H1 (cell line): ENCODE results near the gene MACF1. TPM values are rescaled to one million over a fixed set of nuclear protein-coding genes. Genes with fewer than 3 reads are reported as not detected.

Experiments
- ASH2L ChIP-seq: fragments of 200-600, 300-600 bp; sonication (generic); IDR thresholded peaks from one replicate; pipeline ENCODE4 v1.7.1; 2017; ENCODE audit warnings: low read length
- ATF2 ChIP-seq: IDR thresholded peaks from 2 replicates; pipeline ENCODE4 v1.6.1; 2012; ENCODE audit warnings: low read length, inconsistent platforms
- BACH1 ChIP-seq: IDR thresholded peaks from 2 replicates; pipeline ENCODE4 v1.6.1; 2012; ENCODE audit warnings: low read length, improper control_type of control experiment
- CHD7 ChIP-seq: fragments of 300-600 bp; sonication (generic); IDR thresholded peaks from 2 replicates; pipeline ENCODE4 v1.7.1; 2012; ENCODE audit warnings: low read length, moderate library complexity, mild to moderate bottlenecking, inconsistent platforms; ENCODE audit not compliant: insufficient replicate concordance
- CREB1 ChIP-seq: IDR thresholded peaks from 2 replicates; pipeline ENCODE4 v1.6.1; 2012; ENCODE audit warnings: inconsistent platforms
- FOSL1 ChIP-seq: IDR thresholded peaks from 2 replicates; pipeline ENCODE4 v1.6.1; 2011; ENCODE audit warnings: mild to moderate bottlenecking, low read depth, low read length, moderate library complexity; ENCODE audit not compliant: insufficient read depth
- MAX ChIP-seq: IDR thresholded peaks from 2 replicates; pipeline ENCODE4 v1.6.1; 2012; ENCODE audit warnings: inconsistent platforms
- SIN3A ChIP-seq, 2 experiments: IDR thresholded peaks in 1 of 2; conservative IDR thresholded peaks in 1 of 2; 2 replicates each; pipeline ENCODE4 v1.6.1; 2011 to 2012; ENCODE audit warnings: low read length in 2 of 2, improper control_type of control experiment in 1 of 2, low read depth in 1 of 2, mild to moderate bottlenecking in 1 of 2
- TAF1 ChIP-seq: IDR thresholded peaks from 2 replicates; pipeline ENCODE4 v1.6.1; 2011; ENCODE audit warnings: mild to moderate bottlenecking, low read depth, low read length
- TCF12 ChIP-seq: IDR thresholded peaks from 2 replicates; pipeline ENCODE4 v1.6.1; 2011; ENCODE audit warnings: low read depth, mild to moderate bottlenecking, low read length
- ZNF274 ChIP-seq: IDR thresholded peaks from 2 replicates; pipeline ENCODE4 v1.7.0; 2012; ENCODE audit warnings: low read length, borderline replicate concordance; ENCODE audit errors: extremely low read depth
- polyA plus RNA-seq, 7 experiments: library from polyadenylated mRNA; depleted of rRNA in 3 of 7; stranded (reverse) in 5 of 7; unstranded in 2 of 7; fragments of >200 nt in 5 of 7; fragments of 200-250 nt in 2 of 7; gene quantifications; 1 replicate in 5 of 7; 2 replicates in 1 of 7; 4 replicates in 1 of 7; pipeline versions ENCODE4 v1.2.1 to v1.2.3, GENCODE V29; 2011 to 2013; ENCODE audit warnings: missing spikeins in 2 of 7, mixed read lengths in 2 of 7
- total RNA-seq: library from RNA; stranded (reverse); fragmentation: NEBNext Ultra II Directional; extraction: Animal tissue kit (Norgen Biotek cat#: 25700); gene quantifications from 2 replicates; pipeline ENCODE4 v1.2.1, GENCODE V29; 2021

Gene MACF1
- total and polyA plus RNA-seq, 2 of the 8 experiments (the other 6 are each of a cell fraction or from before 2014, with no cell fraction given) = 59.8 to 285 TPM

DNA sequence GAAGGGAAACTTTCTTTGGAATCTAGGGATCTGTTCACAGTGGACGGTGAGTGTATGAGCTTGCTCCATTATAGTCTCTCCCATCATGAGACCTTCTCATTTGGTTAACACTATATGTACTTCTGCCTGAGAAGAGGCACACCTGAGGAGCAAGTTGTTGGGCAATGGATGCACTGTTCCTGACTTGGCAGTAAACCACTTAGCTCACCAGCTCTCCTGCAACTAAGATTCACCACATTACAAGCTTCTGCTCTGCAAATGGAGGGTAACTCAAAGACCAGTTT is 10.2 kb downstream of the MACF1 start (continued):
- TF ChIP-seq CHD7 (no peak), ATF2 (no peak), FOSL1 (no peak), BACH1 (no peak), TAF1 (no peak), MAX (no peak), ZNF274 (no peak), TCF12 (no peak), ASH2L (no peak), CREB1 (no peak), SIN3A (conservative IDR thresholded peaks at IDR 0.05 in 1 of 2, IDR thresholded peaks at IDR 0.05 in 1 of 2; ENCODE audit: low read depth in 1 of 2, low read length in 2 of 2) (no peak)
